Measurements from ENCODE around the gene ALS2.

The ALS2 gene

DNA sequence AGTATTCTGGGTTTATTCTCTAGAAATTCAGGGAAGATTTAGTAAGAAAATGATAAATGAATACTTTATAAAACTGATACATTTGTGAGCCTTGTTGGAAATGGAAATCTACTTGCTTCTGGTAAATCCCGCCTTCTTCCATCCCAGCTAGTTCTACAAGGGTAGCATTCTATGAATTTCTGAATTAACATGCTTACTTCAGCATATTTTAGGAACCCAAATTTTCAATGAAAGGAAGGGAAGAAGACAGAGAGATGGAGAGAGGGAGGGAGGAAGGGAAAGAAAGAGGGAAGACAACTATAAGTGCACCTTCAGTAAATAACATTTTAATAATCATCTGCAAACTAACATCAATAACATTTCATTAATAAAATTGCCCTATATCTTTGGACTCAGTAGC lies 110.9 kb downstream of the ALS2 start:
- DNase-seq, result no peak

DNA sequence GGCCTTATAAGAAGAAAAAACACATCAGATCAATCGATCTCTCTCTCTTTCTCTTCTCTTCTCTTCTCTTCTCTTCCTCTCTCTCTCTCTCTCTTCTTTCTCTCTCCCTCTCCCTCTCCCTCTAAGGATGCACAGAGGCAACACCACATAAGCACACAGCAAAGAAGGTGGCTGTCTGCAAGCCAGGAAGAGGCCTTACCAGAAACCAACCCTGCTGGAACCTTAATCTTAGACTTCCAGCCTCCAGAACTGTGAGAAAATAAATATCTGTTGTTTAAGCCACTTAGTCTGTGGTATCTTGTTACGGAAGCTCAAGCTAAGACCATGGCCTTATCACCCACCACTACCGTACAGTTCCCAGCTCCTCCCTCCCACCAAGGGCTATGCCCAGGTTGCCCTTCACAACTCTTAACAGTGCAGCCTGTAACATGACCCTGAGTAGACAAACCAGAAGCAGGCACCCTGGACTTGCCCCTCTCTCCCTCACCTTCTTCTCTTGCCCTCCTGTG lies 112.3 kb downstream of the ALS2 start:
- no peak for DNase-seq

DNA sequence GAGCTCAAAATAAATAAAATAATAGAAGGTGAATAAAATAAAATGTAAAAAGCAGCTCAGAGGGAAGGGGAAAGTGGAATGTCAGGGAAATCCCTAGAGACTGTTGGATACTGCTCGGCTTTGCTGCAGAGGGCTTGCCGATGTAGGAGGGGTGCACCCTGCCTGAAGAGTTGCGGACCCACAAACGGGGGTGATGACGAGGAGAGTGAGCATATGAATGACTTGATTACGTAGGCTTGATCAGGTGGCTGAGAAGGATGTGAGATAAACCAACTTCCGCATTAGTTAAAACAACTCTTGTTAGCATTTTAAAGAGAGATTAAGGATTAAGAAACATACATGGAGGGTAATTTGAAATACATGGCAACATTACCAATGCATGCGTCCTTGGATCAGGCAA lies 116.4 kb downstream of the ALS2 start:
- no peak for DNase-seq

DNA sequence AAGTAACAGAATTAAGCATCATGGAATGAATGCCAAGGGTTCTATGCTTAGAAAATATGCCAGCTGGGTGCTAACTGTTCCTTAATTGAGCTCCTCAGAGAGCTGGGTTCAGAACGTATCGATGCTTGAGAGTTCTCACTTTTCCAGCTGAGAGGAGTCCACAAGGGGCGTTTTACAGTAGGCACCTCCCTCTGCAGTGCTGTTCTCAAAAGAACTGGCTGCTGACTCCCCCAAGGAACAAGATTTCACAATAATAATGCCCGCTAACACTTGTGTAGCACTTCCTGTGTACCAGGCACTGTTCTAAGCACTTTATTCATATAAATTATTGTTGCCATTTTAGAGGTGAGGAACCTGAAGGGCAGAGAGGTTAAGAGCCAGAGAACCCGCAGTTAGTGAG lies 119.4 kb downstream of the ALS2 start:
- no peak for DNase-seq

DNA sequence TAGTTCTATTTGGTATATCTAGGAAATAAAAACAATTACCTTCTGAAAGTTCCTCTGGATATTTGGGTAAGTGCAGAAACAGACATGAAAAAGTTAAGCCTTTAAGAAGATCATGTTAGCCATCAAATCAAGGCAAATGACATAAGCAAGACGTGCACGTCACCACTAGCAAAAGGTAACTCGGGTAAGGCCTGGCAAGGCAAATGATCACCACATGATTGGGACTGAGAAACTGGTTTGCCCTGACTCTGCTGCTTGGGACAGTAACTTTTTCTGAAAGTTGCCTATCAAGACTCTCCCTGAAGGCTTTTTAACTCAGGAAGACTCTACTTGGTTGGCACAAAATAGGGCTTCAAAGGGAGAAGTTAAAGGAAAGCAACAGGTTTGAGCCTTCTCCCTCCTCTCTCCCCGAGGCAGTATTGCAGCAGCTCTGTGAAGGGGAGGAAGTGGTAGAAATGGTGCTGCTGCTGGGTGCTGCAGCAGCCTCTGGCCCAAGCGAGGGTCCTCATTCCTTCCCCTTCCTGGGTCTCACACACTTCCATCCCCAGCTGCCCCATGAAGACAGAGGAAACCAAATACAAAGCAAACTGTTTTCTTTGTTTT lies 120.3 kb downstream of the ALS2 start:
- no peak for DNase-seq

DNA sequence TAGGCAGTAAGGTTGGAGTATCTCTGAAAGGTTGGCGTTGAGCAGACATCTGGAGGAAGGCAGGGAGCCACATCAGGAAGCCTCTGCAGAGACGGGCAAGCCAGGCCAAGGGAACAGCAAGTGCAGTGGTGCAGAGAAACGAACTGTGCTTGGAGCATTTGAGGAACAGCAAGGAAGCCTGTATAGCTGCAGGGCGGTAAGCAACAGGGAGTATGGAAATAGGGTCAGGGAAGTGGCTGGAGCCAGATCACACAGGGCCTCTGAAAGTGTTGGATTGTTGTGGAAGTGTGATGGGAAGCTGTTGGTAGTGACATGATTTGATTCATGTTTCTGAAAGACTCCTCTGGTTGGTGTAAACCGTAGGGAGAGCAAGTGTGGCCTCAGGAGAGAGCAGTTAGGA lies 124.0 kb downstream of the ALS2 start:
- DNase-seq, result no peak

DNA sequence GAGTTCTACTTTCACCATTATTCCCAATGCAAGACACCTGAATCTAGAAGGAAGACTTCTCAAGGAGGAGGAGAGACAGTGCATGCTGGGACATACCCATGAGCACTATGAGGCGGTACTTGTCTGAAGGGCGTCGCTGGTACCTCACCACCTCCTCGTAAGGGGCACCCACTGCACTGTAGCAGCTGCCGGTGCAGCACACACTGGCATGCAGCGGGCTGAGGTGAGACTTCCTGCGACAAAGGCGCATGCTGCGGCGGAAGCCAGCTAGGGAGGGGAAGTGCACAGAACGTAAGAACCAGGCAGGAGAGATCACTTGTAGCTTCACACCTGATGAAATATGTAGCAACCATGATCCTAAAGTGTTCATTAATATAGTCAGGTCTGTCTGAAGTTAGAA lies 124.6 kb downstream of the ALS2 start:
- DNase-seq, result no peak

DNA sequence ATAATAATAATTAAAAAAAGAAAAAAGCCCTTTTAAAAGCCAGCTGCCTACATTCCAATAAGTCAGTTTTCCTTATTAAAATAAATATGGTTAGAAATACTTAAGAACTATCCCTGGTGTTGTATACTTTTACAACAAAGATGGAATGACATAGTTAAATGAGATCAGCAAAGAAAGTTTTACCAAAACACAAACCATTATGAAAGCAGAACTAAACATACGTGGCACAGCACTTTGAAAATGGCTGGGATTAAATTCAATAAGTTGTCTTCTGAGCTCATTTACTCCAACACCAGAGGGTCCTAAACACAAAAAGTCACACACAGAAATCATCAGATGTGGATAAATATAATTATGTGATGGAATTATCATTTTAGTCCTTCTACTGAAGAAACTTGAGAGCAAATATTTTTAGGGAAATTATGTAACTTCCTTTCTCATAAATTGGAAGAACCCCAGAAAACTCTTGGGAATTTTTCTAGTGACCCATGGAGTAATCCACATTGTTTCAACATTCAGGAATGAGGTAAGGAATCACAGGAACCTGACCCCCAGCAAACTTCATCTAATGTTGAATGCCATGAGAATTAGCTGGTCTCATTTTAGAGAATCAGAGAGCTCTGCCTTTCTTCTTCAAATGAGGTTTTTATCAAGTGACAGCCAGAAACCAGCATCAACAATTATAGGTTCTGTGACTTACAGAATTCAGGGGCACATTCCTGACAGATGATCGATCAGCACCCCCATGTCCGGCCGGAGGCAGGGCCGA lies 125.9 kb downstream of the ALS2 start:
- no peak for DNase-seq

DNA sequence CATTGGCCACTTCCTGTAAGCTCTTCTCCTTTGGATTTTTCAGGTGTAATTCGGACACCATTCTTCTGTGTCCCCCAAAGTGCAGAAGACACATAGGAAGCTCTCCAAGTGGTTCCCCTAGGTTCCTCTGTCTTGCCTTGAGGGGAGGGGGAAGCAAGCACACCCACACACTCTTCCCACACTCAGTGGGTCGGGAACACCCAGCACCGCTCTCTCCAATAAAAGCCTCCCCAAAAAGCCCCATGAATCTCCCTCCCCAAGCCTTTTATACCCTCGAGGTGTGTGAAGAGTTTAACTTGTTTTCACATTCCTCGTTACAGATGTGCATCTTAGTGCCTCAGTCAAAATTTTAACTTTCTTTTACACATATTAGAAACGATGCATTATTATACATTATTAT lies 127.5 kb downstream of the ALS2 start:
- DNase-seq, result no peak
